Mesothelial cell of epicardium (in vitro differentiated cells): Measurements from ENCODE around the gene TMEM181. TPM values are rescaled to one million over a fixed set of nuclear protein-coding genes. Genes with fewer than 3 reads are reported as not detected.
A peak's percentile ranks its signal among the peaks of the same experiment; 100 is the strongest.

Experiments
- DNase-seq, 2 experiments: peaks; one replicate each; pipeline ENCODE4 v3.0.0; 2021; ENCODE audit warnings: low spot score in 2 of 2; ENCODE audit not compliant: unreplicated experiment in 2 of 2
- H3K27ac Mint-ChIP-seq: 2 replicates; pipeline ENCODE4 v1.8.0; 2021; ENCODE audit warnings: mixed read lengths
- H3K27me3 Mint-ChIP-seq: 2 replicates; pipeline ENCODE4 v1.8.0; 2021; ENCODE audit warnings: low read depth, mixed read lengths
- H3K36me3 Mint-ChIP-seq: 2 replicates; pipeline ENCODE4 v1.8.0; 2021; ENCODE audit warnings: mixed read lengths
- H3K4me1 Mint-ChIP-seq: 2 replicates; pipeline ENCODE4 v1.8.0; 2021; ENCODE audit warnings: mixed read lengths
- H3K4me3 Mint-ChIP-seq: 2 replicates; pipeline ENCODE4 v1.8.0; 2021; ENCODE audit warnings: mild to moderate bottlenecking, moderate library complexity, mixed read lengths
- H3K9me3 Mint-ChIP-seq: 2 replicates; pipeline ENCODE4 v1.8.0; 2021; ENCODE audit warnings: mixed read lengths
- total RNA-seq: library from RNA; stranded (reverse); gene quantifications from 3 replicates; pipeline ENCODE4 v1.2.1, GENCODE V29; 2021
- TF ChIP-seq, protein P1 (sequence below): fragments of 200-600 bp; sonication (generic); IDR thresholded peaks from one replicate; pipeline ENCODE4 v1.5.0; 2021; ENCODE audit warnings: antibody characterized with exemption; ENCODE audit not compliant: unreplicated experiment

Gene TMEM181
- total RNA-seq, 1 donor from 2014 or later: 23.8 TPM

DNA sequence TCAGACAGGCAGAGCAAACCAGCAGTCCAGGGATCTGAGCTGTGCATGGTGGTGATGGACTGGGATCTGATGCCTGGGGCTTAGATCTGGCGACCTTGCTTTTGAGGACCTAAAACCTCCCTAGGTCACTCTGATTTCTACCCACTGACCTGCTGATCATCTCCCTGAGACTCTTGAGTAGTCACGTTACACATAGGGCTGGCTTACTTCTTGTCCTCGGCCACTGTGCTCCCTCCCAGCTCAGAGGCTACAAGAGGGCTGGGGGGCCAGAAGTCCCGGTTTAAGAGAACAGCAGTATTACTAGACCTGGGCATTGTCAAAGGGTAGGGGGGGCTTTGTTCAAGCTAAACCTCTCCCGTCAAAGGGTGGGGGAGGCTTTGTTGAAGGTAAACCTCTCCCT lies 79.2 kb downstream of the TMEM181 start:
- Mint-ChIP-seq H3K4me1 (peaks cover 50% of the 10 kb centered on the region), H3K27ac (peak overlapping the region; percentile 49), H3K4me3 (no peak overlapping the region), H3K36me3 (peaks cover 34% of the 10 kb centered on the region), H3K9me3 (no peaks in the 10 kb centered on the region), H3K27me3 (no peaks in the 10 kb centered on the region)
- DNase-seq: no peak
- TF ChIP-seq, protein P1, sequence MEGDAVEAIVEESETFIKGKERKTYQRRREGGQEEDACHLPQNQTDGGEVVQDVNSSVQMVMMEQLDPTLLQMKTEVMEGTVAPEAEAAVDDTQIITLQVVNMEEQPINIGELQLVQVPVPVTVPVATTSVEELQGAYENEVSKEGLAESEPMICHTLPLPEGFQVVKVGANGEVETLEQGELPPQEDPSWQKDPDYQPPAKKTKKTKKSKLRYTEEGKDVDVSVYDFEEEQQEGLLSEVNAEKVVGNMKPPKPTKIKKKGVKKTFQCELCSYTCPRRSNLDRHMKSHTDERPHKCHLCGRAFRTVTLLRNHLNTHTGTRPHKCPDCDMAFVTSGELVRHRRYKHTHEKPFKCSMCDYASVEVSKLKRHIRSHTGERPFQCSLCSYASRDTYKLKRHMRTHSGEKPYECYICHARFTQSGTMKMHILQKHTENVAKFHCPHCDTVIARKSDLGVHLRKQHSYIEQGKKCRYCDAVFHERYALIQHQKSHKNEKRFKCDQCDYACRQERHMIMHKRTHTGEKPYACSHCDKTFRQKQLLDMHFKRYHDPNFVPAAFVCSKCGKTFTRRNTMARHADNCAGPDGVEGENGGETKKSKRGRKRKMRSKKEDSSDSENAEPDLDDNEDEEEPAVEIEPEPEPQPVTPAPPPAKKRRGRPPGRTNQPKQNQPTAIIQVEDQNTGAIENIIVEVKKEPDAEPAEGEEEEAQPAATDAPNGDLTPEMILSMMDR: no peak

DNA sequence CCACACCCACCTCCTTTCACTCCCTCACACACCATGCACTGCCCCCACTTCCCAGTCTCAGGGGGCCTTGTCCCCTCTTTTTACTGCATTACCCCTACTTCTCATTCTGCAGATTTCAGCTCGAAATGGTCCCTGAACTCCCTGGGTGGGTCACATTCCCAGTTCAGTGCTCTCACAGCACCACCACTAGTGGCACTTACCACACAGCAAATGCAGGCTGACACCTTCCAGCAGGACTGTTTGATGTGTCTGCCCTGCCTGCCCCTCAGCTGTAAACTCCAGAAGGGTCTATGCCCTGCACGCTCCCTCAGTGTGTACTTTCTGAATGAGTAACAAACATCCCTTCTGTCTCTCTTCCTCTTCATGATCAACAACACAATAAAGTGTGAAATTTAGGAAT lies 80.6 kb downstream of the TMEM181 start:
- peaks cover 49% of the 10 kb centered on the region for H3K4me1 Mint-ChIP-seq
- no peak for DNase-seq
- H3K36me3 Mint-ChIP-seq: peaks cover 31% of the 10 kb centered on the region
- TF ChIP-seq, protein P1: no peak
- no peaks in the 10 kb centered on the region for H3K27me3 Mint-ChIP-seq
- peak overlapping the region; percentile 55 for H3K27ac Mint-ChIP-seq
- H3K9me3 Mint-ChIP-seq: no peaks in the 10 kb centered on the region
- H3K4me3 Mint-ChIP-seq: no peak overlapping the region

DNA sequence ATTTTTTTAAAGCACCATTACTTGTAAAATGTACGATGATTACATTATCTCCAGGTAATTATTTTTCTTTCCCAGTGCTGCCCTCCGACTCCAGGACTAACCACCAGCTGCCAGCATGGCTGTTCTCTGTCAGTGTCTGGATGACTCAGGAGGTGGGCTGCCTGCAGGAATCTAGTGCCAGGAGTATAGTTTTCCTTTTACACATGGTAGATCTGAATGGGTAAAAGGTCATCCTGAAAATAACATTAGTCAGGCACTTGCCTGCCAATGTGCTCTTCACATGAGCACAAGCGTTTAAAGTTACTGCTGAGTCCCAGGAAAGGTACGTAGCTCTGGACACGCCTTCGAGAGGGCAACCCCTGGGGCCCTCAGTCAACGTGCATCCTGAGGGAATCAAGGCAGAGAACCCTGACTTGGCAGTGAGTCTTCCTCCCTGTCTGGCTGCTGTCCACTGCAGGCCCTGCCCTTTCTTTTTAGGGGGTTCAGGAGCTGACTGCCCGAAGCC lies 82.3 kb downstream of the TMEM181 start:
- TF ChIP-seq, protein P1: no peak
- Mint-ChIP-seq H3K36me3 (peaks cover 18% of the 10 kb centered on the region), H3K4me3 (peak overlapping the region; percentile 98), H3K9me3 (no peaks in the 10 kb centered on the region), H3K27me3 (no peaks in the 10 kb centered on the region), H3K4me1 (peaks cover 61% of the 10 kb centered on the region), H3K27ac (peak overlapping the region; percentile 79)
- no peak for DNase-seq

DNA sequence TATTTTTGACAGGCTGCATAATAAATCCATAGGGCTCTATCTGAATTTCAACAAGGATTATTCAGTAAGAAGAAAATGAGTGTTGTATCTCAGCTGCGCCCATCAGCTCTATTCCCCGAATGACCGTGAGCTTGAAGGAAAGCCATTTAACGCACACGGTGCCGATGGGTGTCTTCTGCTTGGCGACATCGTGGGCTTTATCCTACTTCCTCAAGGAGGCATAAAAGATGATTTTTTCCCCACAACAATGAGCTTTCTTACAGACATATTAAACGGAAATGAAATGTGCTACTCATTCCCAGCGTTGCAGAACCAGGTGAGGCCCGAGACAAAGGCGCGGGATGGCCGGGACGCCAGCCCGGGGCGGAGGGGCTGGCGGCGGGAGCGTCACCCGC lies 83.9 kb downstream of the TMEM181 start:
- peak overlapping the region; percentile 99 for H3K27ac Mint-ChIP-seq
- no peaks in the 10 kb centered on the region for H3K9me3 Mint-ChIP-seq
- TF ChIP-seq, protein P1: no peak
- H3K4me1 Mint-ChIP-seq: peaks cover 67% of the 10 kb centered on the region
- no peaks in the 10 kb centered on the region for H3K27me3 Mint-ChIP-seq
- H3K4me3 Mint-ChIP-seq: peak overlapping the region; percentile 98
- no peak for DNase-seq
- peaks cover 13% of the 10 kb centered on the region for H3K36me3 Mint-ChIP-seq

DNA sequence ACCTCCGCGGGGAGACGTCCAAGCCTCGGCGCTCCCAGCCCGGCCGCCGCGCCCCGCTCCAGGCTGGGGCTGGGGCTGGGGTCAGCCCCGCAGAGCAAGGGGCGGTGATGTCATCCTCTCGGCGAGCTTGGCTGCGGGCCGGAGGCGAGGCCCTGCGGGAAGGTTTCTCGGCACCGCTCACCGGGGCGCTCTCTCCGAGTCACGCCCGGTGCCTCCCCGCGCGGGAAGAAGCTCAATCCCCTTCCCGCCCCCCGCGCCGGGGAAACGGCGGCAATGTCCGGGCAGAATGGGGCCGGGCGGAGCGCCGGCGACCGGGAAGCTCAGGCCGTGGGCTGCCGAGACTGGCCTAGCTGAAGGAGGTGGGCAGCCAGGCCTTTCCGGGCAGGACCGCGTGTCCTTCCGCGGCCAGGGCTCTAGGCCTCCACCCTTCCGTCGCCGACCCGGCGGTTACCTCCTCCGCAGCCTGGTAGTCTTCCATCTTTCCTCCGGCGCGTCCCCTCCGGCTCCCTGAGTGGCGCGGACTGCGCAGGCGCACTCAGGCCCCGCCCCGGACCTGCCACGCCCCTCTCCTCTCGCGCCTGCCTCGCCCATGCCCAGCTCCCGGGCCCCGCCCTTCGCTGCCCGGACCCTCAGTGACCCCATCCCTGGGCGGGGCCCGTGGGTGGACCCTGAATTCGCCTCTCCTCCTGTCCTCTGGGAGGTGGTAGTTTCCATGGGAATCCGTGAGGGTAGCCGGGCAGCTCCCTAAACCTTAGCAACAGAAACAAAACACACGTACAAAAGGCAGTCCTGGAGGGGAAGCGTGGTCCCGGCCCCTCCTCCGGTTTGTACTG lies 84.6 kb downstream of the TMEM181 start, which contains the start of gene DYNLT1:
Gene DYNLT1 (minus strand): TSS at position 513 of the 833 bp plus-strand sequence. CDS start 35 bp downstream, at position 478.
- Mint-ChIP-seq H3K27me3 (no peaks in the 10 kb centered on the region), H3K4me1 (peaks cover 68% of the 10 kb centered on the region), H3K36me3 (peaks cover 13% of the 10 kb centered on the region), H3K4me3 (peak within 1 kb of the TSS; percentile 98), H3K27ac (peak within 1 kb of the TSS; percentile 99), H3K9me3 (no peaks in the 10 kb centered on the region)
- DNase-seq: peak; percentile 84 to 97
- TF ChIP-seq, protein P1: no peak
